Skin epidermis (tissue), 12 donors: Measurements from ENCODE around the gene NOTUM.

Experiments
- H3K27ac ChIP-seq, 21 experiments: fragments of 200-600 bp; sonication (generic) in 11 of 21; one replicate each; pipeline ENCODE4 v1.5.0; 2020; ENCODE audit warnings: mild to moderate bottlenecking in 3 of 21, inconsistent platforms in 2 of 21, moderate library complexity in 2 of 21
- H3K4me3 ChIP-seq, 7 experiments: fragments of 200-600 bp; sonication (generic) in 2 of 7; one replicate each; pipeline ENCODE4 v1.5.0; 2020; ENCODE audit warnings: inconsistent platforms in 2 of 7, mild to moderate bottlenecking in 2 of 7, moderate library complexity in 1 of 7

NOTUM gene

GRCh38 chr17:81916234-81917001 is 44.6 kb downstream of the NOTUM start:
- Histone ChIP-seq H3K27ac (peak overlapping the region in 8 of 21 experiments; percentile 20 to 89 (median 83)), H3K4me3 (peak overlapping the region in 5 of 7 experiments; percentile 88 to 99 (median 91))

- H3K27ac ChIP-seq: no peak overlapping the region
- H3K4me3 ChIP-seq: no peak overlapping the region
Measured at GRCh38 chr17:81915331-81915730, 45.7 kb downstream of the NOTUM start.

GRCh38 chr17:81914103-81914850 is 46.7 kb downstream of the NOTUM start:
- Histone ChIP-seq H3K27ac (no peak overlapping the region), H3K4me3 (no peak overlapping the region)

- Histone ChIP-seq H3K27ac (no peak overlapping the region), H3K4me3 (no peak overlapping the region)
Measured at GRCh38 chr17:81913394-81914102, 47.4 kb downstream of the NOTUM start.

- H3K27ac ChIP-seq: no peak overlapping the region
Measured at GRCh38 chr17:81912441-81913309, 48.3 kb downstream of the NOTUM start.

GRCh38 chr17:81911969-81912368 is 49.0 kb downstream of the NOTUM start:
- Histone ChIP-seq H3K4me3 (peak overlapping the region in 1 of 7 experiments; percentile 10), H3K27ac (no peak overlapping the region)

More at GRCh38 chr17:81912441-81913309, 48.3 kb downstream of the NOTUM start:
- no peak overlapping the region for H3K4me3 ChIP-seq

GRCh38 chr17:81911277-81911961 is 49.6 kb downstream of the NOTUM start, which contains the start of gene PCYT2:
Gene PCYT2, minus strand, starts transcription at chr17:81911399. Its CDS starts 44 bp downstream, at chr17:81911355.
- Histone ChIP-seq H3K4me3 (peak within 1 kb of the TSS; percentile 55 to 79 (median 63)), H3K27ac (peak within 1 kb of the TSS in 12 of 21 experiments; percentile 18 to 84 (median 57))

GRCh38 chr17:81910840-81911276 is 50.1 kb downstream of the NOTUM start:
- Histone ChIP-seq H3K4me3 (peak overlapping the region; percentile 55 to 79 (median 63)), H3K27ac (peak overlapping the region in 12 of 21 experiments; percentile 18 to 84 (median 57))

- peak overlapping the region; percentile 55 to 79 (median 63) for H3K4me3 ChIP-seq
- H3K27ac ChIP-seq: peak overlapping the region in 12 of 21 experiments; percentile 18 to 84 (median 57)
Measured at GRCh38 chr17:81909966-81910839, 50.8 kb downstream of the NOTUM start.

GRCh38 chr17:81909231-81909630 is 51.8 kb downstream of the NOTUM start:
- no peak overlapping the region for H3K27ac ChIP-seq
- no peak overlapping the region for H3K4me3 ChIP-seq

- no peak overlapping the region for H3K27ac ChIP-seq
- no peak overlapping the region for H3K4me3 ChIP-seq
Measured at GRCh38 chr17:81908793-81909192, 52.2 kb downstream of the NOTUM start.

GRCh38 chr17:81907219-81908145 is 53.5 kb downstream of the NOTUM start:
- Histone ChIP-seq H3K4me3 (no peak overlapping the region), H3K27ac (no peak overlapping the region)

- Histone ChIP-seq H3K27ac (no peak overlapping the region), H3K4me3 (no peak overlapping the region)
Measured at GRCh38 chr17:81906476-81907218, 54.3 kb downstream of the NOTUM start.

- H3K27ac ChIP-seq: no peak overlapping the region
- H3K4me3 ChIP-seq: no peak overlapping the region
Measured at GRCh38 chr17:81905993-81906392, 55.0 kb downstream of the NOTUM start.

- Histone ChIP-seq H3K4me3 (no peak overlapping the region), H3K27ac (no peak overlapping the region)
Measured at GRCh38 chr17:81905424-81905875, 55.5 kb downstream of the NOTUM start.
